HCT116 (cell line): Measurements from ENCODE around the gene FGF22. TPM values are rescaled to one million over a fixed set of nuclear protein-coding genes. Genes with fewer than 3 reads are reported as not detected.

Experiments used
- ATAC-seq: fragments of 200-7000 bp; cut with Tn5 transposase; 2 replicates; pipeline ENCODE4 v1.9.1; 2020; ENCODE audit warnings: mild to moderate bottlenecking, moderate library complexity
- BruUV-seq: library from RNA; stranded (reverse); fragments of 400-500 nt; replicated peaks from 2 replicates; lab custom pipeline; 2021; lab: Mats Ljungman, UMichigan
- CTCF ChIA-PET: fragments of 300-600 bp; sonication (Branson Sonifier 250); formaldehyde crosslinking; loops from one replicate; lab custom pipeline; 2021; ENCODE audit warnings: antibody characterized with exemption; lab: Charles Lee
- POLR2A ChIA-PET: fragments of 300-600, 350-600 bp; sonication (Branson Sonifier 250); formaldehyde crosslinking; loops from one replicate; lab custom pipeline; 2021; ENCODE audit warnings: antibody characterized with exemption; lab: Charles Lee
- RAD21 ChIA-PET, 2 experiments: fragments of 300-600 bp; sonication (Branson Sonifier 250); formaldehyde crosslinking; loops; one replicate each; lab custom pipeline; 2023; ENCODE audit warnings: low total read pairs in 2 of 2; ENCODE audit not compliant: uncharacterized antibody in 2 of 2, unreplicated experiment in 2 of 2, low non-redundant PET in 1 of 2; lab: Charles Lee
- DNase-seq: peaks from one replicate; pipeline ENCODE4 v3.0.0-alpha.2; 2010; ENCODE audit warnings: low read depth, low spot score
- H2AFZ ChIP-seq: fragments of 200-600 bp; shearing (Covaris generic), sonication (generic); 2 replicates; pipeline ENCODE4 v1.6.1; 2017; ENCODE audit warnings: low read depth, mixed run types, mixed read lengths, antibody characterized with exemption, low read length; ENCODE audit not compliant: poor library complexity, severe bottlenecking
- H3K27ac ChIP-seq: 2 replicates; pipeline ENCODE4 v1.5.1; 2012; ENCODE audit warnings: low read depth, low read length
- H3K27me3 ChIP-seq: fragments of 200-600 bp; sonication (generic); 2 replicates; pipeline ENCODE4 v1.6.1; 2016; ENCODE audit warnings: mixed run types, low read length, mixed read lengths; ENCODE audit not compliant: insufficient read depth
- H3K36me3 ChIP-seq, 2 experiments: fragments of 200-500 bp in 1 of 2; fragments of 200-600 bp in 1 of 2; sonication (Bioruptor generic) in 1 of 2; sonication (generic) in 1 of 2; 2 replicates each; pipeline versions ENCODE4 v1.5.1 to v1.6.1; 2014 to 2016; ENCODE audit warnings: low read length in 2 of 2, inconsistent platforms in 1 of 2, mixed read lengths in 1 of 2, mixed run types in 1 of 2; ENCODE audit not compliant: insufficient read depth in 2 of 2, control insufficient read depth in 1 of 2
- H3K4me1 ChIP-seq, 2 experiments: fragments of 200-600 bp in 1 of 2; sonication (generic) in 1 of 2; 2 replicates each; pipeline versions ENCODE4 v1.5.1 to v1.6.1; 2012 to 2017; ENCODE audit warnings: low read length in 2 of 2, inconsistent platforms in 1 of 2, mild to moderate bottlenecking in 1 of 2, mixed read lengths in 1 of 2, mixed run types in 1 of 2, moderate library complexity in 1 of 2; ENCODE audit not compliant: insufficient read depth in 2 of 2, control insufficient read depth in 1 of 2
- H3K4me2 ChIP-seq: fragments of 200-600 bp; sonication (generic); 2 replicates; pipeline ENCODE4 v1.6.1; 2017; ENCODE audit warnings: mixed run types, low read length, mixed read lengths
- H3K4me3 ChIP-seq, 2 experiments: fragments of 200-600 bp in 1 of 2; sonication (generic) in 1 of 2; replicated peaks in 1 of 2; 2 replicates each; pipeline ENCODE4 v1.5.1; 2011 to 2016; ENCODE audit warnings: low read length in 2 of 2, control low read depth in 1 of 2, low read depth in 1 of 2, mild to moderate bottlenecking in 1 of 2, mixed read lengths in 1 of 2, mixed run types in 1 of 2
- H3K79me2 ChIP-seq: fragments of 200-600 bp; sonication (generic); 2 replicates; pipeline ENCODE4 v1.6.1; 2017; ENCODE audit warnings: mild to moderate bottlenecking, mixed run types, low read length, moderate library complexity, mixed read lengths; ENCODE audit not compliant: insufficient read depth
- H3K9ac ChIP-seq: fragments of 200-600 bp; sonication (generic); 2 replicates; pipeline ENCODE4 v1.6.1; 2016; ENCODE audit warnings: low read length, mixed read lengths
- H3K9me2 ChIP-seq: fragments of 200-600 bp; sonication (generic), shearing (Covaris generic); 2 replicates; pipeline ENCODE4 v1.6.1; 2017; ENCODE audit warnings: mixed run types, mild to moderate bottlenecking, moderate library complexity; ENCODE audit not compliant: insufficient read depth
- H3K9me3 ChIP-seq, 2 experiments: fragments of 200-500 bp in 1 of 2; fragments of 200-600 bp in 1 of 2; sonication (Bioruptor generic) in 1 of 2; sonication (generic) in 1 of 2; 2 replicates each; pipeline ENCODE4 v1.6.1; 2014 to 2017; ENCODE audit warnings: low read length in 2 of 2, mixed read lengths in 2 of 2, inconsistent platforms in 1 of 2, low read depth in 1 of 2, mild to moderate bottlenecking in 1 of 2, mixed run types in 1 of 2, moderate library complexity in 1 of 2; ENCODE audit not compliant: control insufficient read depth in 1 of 2, insufficient read depth in 1 of 2
- H4K20me1 ChIP-seq: fragments of 200-600 bp; sonication (generic), shearing (Covaris generic); 2 replicates; pipeline ENCODE4 v1.6.1; 2017; ENCODE audit warnings: mixed run types, mild to moderate bottlenecking, moderate library complexity; ENCODE audit not compliant: insufficient read depth
- CBX3 ChIP-seq: IDR thresholded peaks from 2 replicates; pipeline ENCODE4 v1.6.1; 2012; ENCODE audit warnings: low read depth
- EGR1 ChIP-seq: IDR thresholded peaks from 2 replicates; pipeline ENCODE4 v1.6.1; 2012; ENCODE audit warnings: low read depth
- ELF1 ChIP-seq: IDR thresholded peaks from 2 replicates; pipeline ENCODE4 v1.6.1; 2012; ENCODE audit warnings: low read depth, borderline replicate concordance
- EZH2 ChIP-seq: fragments of 200-600 bp; sonication (generic); IDR thresholded peaks from 2 replicates; pipeline ENCODE4 v1.6.1; 2017; ENCODE audit warnings: antibody characterized with exemption, mixed run types
- EZH2phosphoT487 ChIP-seq: fragments of 200-600 bp; IDR thresholded peaks from 2 replicates; pipeline ENCODE4 v1.6.1; 2018; ENCODE audit warnings: antibody characterized with exemption, borderline replicate concordance
- JUND ChIP-seq: IDR thresholded peaks from 2 replicates; pipeline ENCODE4 v1.6.1; 2012
- MAX ChIP-seq: IDR thresholded peaks from 2 replicates; pipeline ENCODE4 v1.6.1; 2012
- POLR2AphosphoS5 ChIP-seq: IDR thresholded peaks from 2 replicates; pipeline ENCODE4 v1.6.1; 2011; ENCODE audit warnings: mild to moderate bottlenecking, low read depth, low read length, moderate library complexity
- REST ChIP-seq: IDR thresholded peaks from 2 replicates; pipeline ENCODE4 v1.6.1; 2012; ENCODE audit warnings: low read depth
- SIN3A ChIP-seq: IDR thresholded peaks from 2 replicates; pipeline ENCODE4 v1.6.1; 2012; ENCODE audit warnings: low read depth
- SP1 ChIP-seq: IDR thresholded peaks from 2 replicates; pipeline ENCODE4 v1.6.1; 2012; ENCODE audit warnings: low read depth
- SRF ChIP-seq: IDR thresholded peaks from 2 replicates; pipeline ENCODE4 v1.6.1; 2012; ENCODE audit warnings: low read depth
- TCF7L2 ChIP-seq: IDR thresholded peaks from 2 replicates; pipeline ENCODE4 v1.7.0; 2011; ENCODE audit warnings: borderline replicate concordance, inconsistent platforms; ENCODE audit not compliant: insufficient read depth, insufficient read length; ENCODE audit errors: extremely low read depth
- ZFX ChIP-seq: fragments of 450-650 bp; IDR thresholded peaks from 2 replicates; pipeline ENCODE4 v1.6.1; 2017
- ZNF274 ChIP-seq: fragments of 200-500 bp; sonication (Bioruptor generic); IDR thresholded peaks from 2 replicates; pipeline ENCODE4 v1.6.1; 2014; ENCODE audit warnings: mild to moderate bottlenecking, low read depth, low read length, inconsistent platforms
- intact Hi-C: fragments of 100-400 bp; cut with micrococcal nuclease; formaldehyde crosslinking; loops from 2 replicates; pipeline ENCODE4 v1.10.0; 2022
- total RNA-seq: library from RNA; stranded (reverse); gene quantifications from one replicate; pipeline ENCODE4 v1.2.1, GENCODE V29; 2021; ENCODE audit not compliant: unreplicated experiment
- TF ChIP-seq, protein P1 (sequence below), 3 experiments: fragments of 200-600 bp in 1 of 3; sonication (generic) in 1 of 3; IDR thresholded peaks in 2 of 3; conservative IDR thresholded peaks in 1 of 3; 2 replicates each; pipeline ENCODE4 v1.5.1; 2012 to 2017; ENCODE audit warnings: low read depth in 2 of 3, low read length in 2 of 3, antibody characterized with exemption in 1 of 3, borderline replicate concordance in 1 of 3, control low read depth in 1 of 3, mild to moderate bottlenecking in 1 of 3, mixed read lengths in 1 of 3, mixed run types in 1 of 3, moderate library complexity in 1 of 3; ENCODE audit not compliant: insufficient read depth in 1 of 3

FGF22 gene
- total RNA-seq, 1 experiment from 2014 or later = 1.5 TPM

- H3K4me3 ChIP-seq = no peak overlapping the region
- H2AFZ ChIP-seq = no peak overlapping the region
- CTCF ChIA-PET = no interaction called here
- no peak overlapping the region for H3K4me2 ChIP-seq
- DNase-seq (no peak), ATAC-seq (no peak)
- no peak for TF ChIP-seq POLR2AphosphoS5
- no peak overlapping the region for H3K9ac ChIP-seq
- H3K79me2 ChIP-seq = peaks cover 28% of the 10 kb centered on the region
- H3K36me3 ChIP-seq = peaks cover 11 to 31% of the 10 kb centered on the region in 2 experiments; a peak in 3 of 4 replicates
- intact Hi-C loops = no loop called here
- no peaks in the 10 kb centered on the region for H3K4me1 ChIP-seq
- no peaks in the 10 kb centered on the region for H3K9me3 ChIP-seq
- POLR2A ChIA-PET = no interaction called here
- no peaks in the 10 kb centered on the region for H3K27me3 ChIP-seq
- no peak overlapping the region for H3K27ac ChIP-seq
- TSS peak; percentile 66 for BruUV-seq
- H3K9me2 ChIP-seq = no peaks in the 10 kb centered on the region
- no peaks in the 10 kb centered on the region for H4K20me1 ChIP-seq
- RAD21 ChIA-PET = no interaction called here
Observed at GRCh38 chr19:647566-648284, 8.0 kb downstream of the FGF22 start.

GRCh38 chr19:648305-648704, 8.6 kb downstream of the FGF22 start:
- POLR2A ChIA-PET = no interaction called here
- peaks cover 11 to 37% of the 10 kb centered on the region in 2 experiments; a peak in 3 of 4 replicates for H3K36me3 ChIP-seq
- RAD21 ChIA-PET = no interaction called here
- TF ChIP-seq SRF = no peak
- TF ChIP-seq EZH2phosphoT487 = no peak
- no peak for TF ChIP-seq JUND
- TF ChIP-seq, protein P1, sequence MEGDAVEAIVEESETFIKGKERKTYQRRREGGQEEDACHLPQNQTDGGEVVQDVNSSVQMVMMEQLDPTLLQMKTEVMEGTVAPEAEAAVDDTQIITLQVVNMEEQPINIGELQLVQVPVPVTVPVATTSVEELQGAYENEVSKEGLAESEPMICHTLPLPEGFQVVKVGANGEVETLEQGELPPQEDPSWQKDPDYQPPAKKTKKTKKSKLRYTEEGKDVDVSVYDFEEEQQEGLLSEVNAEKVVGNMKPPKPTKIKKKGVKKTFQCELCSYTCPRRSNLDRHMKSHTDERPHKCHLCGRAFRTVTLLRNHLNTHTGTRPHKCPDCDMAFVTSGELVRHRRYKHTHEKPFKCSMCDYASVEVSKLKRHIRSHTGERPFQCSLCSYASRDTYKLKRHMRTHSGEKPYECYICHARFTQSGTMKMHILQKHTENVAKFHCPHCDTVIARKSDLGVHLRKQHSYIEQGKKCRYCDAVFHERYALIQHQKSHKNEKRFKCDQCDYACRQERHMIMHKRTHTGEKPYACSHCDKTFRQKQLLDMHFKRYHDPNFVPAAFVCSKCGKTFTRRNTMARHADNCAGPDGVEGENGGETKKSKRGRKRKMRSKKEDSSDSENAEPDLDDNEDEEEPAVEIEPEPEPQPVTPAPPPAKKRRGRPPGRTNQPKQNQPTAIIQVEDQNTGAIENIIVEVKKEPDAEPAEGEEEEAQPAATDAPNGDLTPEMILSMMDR (IDR thresholded peaks at IDR 0.05 in 2 of 3, conservative IDR thresholded peaks at IDR 0.05 in 1 of 3; ENCODE audit: borderline replicate concordance in 1 of 3, insufficient read depth in 1 of 3, low read depth in 2 of 3, low read length in 2 of 3) = no peak
- no peak for TF ChIP-seq POLR2AphosphoS5
- TF ChIP-seq ZFX = no peak
- no peak for TF ChIP-seq EZH2
- no peak for TF ChIP-seq MAX
- no peak for TF ChIP-seq CBX3
- no peak for TF ChIP-seq ELF1
- no peak for TF ChIP-seq REST
- TF ChIP-seq TCF7L2 = no peak
- no peak for TF ChIP-seq SIN3A
- TF ChIP-seq ZNF274 = no peak
- no peak for TF ChIP-seq SP1
- TF ChIP-seq EGR1 = no peak

More at GRCh38 chr19:648305-648704, 8.6 kb downstream of the FGF22 start:
- H3K9ac ChIP-seq = no peak overlapping the region
- ATAC-seq (no peak), DNase-seq (no peak)
- intact Hi-C loops = no loop called here
- H3K4me3 ChIP-seq = no peak overlapping the region
- H2AFZ ChIP-seq = no peak overlapping the region
- H3K4me2 ChIP-seq = no peak overlapping the region
- H3K27ac ChIP-seq = no peak overlapping the region
- H3K4me1 ChIP-seq = no peaks in the 10 kb centered on the region
- H3K9me2 ChIP-seq = no peaks in the 10 kb centered on the region
- no peaks in the 10 kb centered on the region for H3K9me3 ChIP-seq
- H3K27me3 ChIP-seq = no peaks in the 10 kb centered on the region
- no TSS peak for BruUV-seq
- CTCF ChIA-PET = no interaction called here
- H4K20me1 ChIP-seq = no peaks in the 10 kb centered on the region
- peaks cover 34% of the 10 kb centered on the region for H3K79me2 ChIP-seq
